Mammary epithelial cell (primary cell): Measurements from ENCODE around the gene AHSG.

Experiments used
- CTCF ChIP-seq, 2 donors: IDR thresholded peaks in 1 of 2; conservative IDR thresholded peaks in 1 of 2; 2 replicates each; pipeline ENCODE4 v1.5.1; 2011 to 2012; ENCODE audit warnings: inconsistent platforms in 2 of 2, low read length in 2 of 2, mild to moderate bottlenecking in 2 of 2, control low read depth in 1 of 2, low read depth in 1 of 2; ENCODE audit not compliant: insufficient read depth in 1 of 2; ENCODE audit errors: extremely low read depth in 1 of 2
- EZH2 ChIP-seq: IDR thresholded peaks from 2 replicates; pipeline ENCODE4 v1.6.1; 2012; ENCODE audit warnings: low read length, inconsistent platforms, borderline replicate concordance

- no peak for TF ChIP-seq CTCF (conservative IDR thresholded peaks at IDR 0.05 in 1 of 2, IDR thresholded peaks at IDR 0.05 in 1 of 2; ENCODE audit: extremely low read depth in 1 of 2, insufficient read depth in 1 of 2, low read depth in 1 of 2, low read length in 2 of 2)
- TF ChIP-seq EZH2, result no peak
Measured at GRCh38 chr3:186669378-186670084, 56.7 kb downstream of the AHSG start.
